DMS153 (cell line): ENCODE results near the gene ARHGAP9.
"Not testable (repeated sequence)": the region's sequence is repeated elsewhere in the genome, so short reads cannot be mapped to it uniquely, and the experiment has no call there.

Experiments used
- DNase-seq: peaks from one replicate; lab custom pipeline; 2025; lab: John Stamatoyannopoulos, UW

ARHGAP9 gene

DNA sequence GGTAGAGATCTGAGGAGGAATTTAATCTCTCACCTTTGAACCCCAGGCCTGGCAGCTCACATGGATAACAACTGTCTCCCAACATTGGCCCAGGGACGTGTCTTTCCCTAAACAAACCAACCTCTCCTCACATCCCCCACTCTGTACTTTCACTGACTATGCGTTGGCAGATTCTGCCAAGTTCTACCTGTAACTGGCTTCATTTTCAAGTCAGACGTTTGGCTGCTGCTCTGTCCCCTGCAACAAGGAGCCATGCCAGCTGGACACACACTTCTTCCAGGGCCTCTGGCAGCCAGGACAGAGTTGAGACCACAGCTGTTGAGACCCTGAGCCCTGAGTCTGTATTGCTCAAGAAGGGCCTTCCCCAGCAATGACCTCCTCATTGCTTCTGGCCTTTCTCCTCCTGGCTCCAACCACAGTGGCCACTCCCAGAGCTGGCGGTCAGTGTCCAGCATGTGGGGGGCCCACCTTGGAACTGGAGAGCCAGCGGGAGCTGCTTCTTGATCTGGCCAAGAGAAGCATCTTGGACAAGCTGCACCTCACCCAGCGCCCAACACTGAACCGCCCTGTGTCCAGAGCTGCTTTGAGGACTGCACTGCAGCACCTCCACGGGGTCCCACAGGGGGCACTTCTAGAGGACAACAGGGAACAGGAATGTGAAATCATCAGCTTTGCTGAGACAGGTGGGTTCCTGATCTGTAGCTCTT, 45.0 kb downstream of the ARHGAP9 start, which contains the start of gene INHBC:
Gene INHBC, plus strand, starts transcription at position 268 of the 707 bp plus-strand sequence. Its CDS starts 103 bp downstream, at position 371.
- no peak for DNase-seq

- DNase-seq = no peak
Measured at GRCh38 chr12:57433370-57433769, 46.3 kb downstream of the ARHGAP9 start.

DNA sequence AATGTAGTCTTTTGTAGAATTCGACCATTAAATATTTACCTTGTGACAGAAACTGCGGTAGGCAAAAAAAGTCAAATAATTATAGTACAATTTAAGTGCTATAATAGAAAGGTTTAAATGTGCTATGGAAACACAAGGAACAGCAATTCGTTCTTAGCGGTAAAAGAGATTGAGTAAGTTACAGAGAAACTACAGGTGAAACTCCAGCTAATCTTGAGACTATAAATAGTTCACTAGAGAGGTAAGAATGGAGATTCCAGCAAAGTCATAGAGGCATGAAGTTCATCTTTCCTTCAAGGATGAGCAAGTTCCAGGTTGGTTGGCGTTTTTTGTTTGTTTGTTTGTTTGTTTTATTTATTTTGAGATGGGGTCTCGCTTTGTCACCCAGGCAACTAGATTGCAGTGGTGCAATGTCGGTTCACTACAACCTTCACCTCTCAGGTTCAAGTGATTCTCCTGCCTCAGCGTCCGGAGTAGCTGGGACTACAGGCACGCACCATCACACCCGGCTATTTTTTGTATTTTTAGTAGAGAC, 47.9 kb downstream of the ARHGAP9 start:
- DNase-seq = no peak

GRCh38 chr12:57430931-57431566, 48.6 kb downstream of the ARHGAP9 start, which contains the start of gene R3HDM2:
Gene R3HDM2 (minus strand): TSS chr12:57431043. CDS start chr12:57310428, 120,615 bp downstream.
- DNase-seq = peak; percentile 92

- DNase-seq = no peak
Measured at GRCh38 chr12:57430112-57430930, 49.3 kb downstream of the ARHGAP9 start.

- no peak for DNase-seq
Measured at GRCh38 chr12:57429473-57430111, 50.1 kb downstream of the ARHGAP9 start.

DNA sequence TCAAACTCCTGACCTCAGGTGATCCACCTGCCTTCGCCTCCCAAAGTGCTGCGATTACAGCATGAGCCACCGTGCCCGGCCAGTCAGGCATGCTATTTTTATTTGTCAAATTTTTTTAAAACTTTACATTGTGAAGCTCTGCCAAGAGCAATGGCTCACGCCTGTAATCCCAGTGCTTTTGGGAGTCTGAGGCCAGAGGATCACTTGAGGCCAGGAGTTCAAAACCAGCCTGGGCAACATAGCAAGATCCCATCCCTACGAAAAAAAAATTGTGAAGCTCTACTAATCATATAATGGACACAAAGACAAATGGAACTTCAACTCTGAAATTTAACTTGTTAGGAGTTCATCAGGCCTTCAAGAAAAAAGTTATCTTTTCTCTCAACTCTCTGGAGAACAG, 50.7 kb downstream of the ARHGAP9 start:
- no peak for DNase-seq

DNA sequence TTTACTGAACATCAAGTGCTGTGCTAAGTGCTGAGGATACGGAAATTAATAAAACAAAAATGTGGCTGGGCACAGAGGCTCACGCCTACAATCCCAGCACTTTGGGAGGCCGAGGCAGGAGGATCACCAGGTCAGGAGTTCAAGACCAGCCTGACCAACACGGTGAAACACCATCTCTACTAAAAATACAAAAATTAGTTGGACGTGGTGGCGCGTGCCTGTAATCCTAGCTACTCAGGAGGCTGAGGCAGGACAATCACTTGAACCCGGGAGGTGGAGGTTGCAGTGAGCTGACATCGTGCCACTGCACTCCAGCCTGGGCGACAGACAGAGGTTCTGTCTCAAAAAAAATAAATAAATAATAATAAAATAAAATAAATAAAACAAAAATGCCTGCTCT, 52.7 kb downstream of the ARHGAP9 start:
- DNase-seq = not testable (repeated sequence)
